ENCODE results near the gene STAC3. TPM values are rescaled to one million over a fixed set of nuclear protein-coding genes. Genes with fewer than 3 reads are reported as not detected.

Gene STAC3
- total and polyA plus RNA-seq, 2 donors (not counting 1 experiment from before 2014, with no cell fraction given) = 0.33 TPM

- Histone ChIP-seq H4K20me1 (ENCODE audit: control insufficient read depth, extremely low read depth, insufficient read depth, low read length) (no peaks in the 10 kb centered on the region), H2AFZ (ENCODE audit: low read length) (no peak within 1 kb of the TSS), H3K27ac (ENCODE audit: insufficient read depth, low read length) (no peak within 1 kb of the TSS), H3K9me3 (ENCODE audit: control insufficient read depth, insufficient read depth, low read depth, low read length) (no peaks in the 10 kb centered on the region), H3K4me2 (ENCODE audit: extremely low read depth, insufficient read depth, low read length) (peak within 1 kb of the TSS; percentile 72), H3K27me3 (ENCODE audit: control insufficient read depth, insufficient read depth, low read length) (peaks cover 43% of the 10 kb centered on the region), H3K4me3 (replicated peaks in 1 of 4; ENCODE audit: control extremely low read depth in 1 of 4, insufficient read depth in 1 of 4, low read depth in 3 of 4, low read length in 4 of 4) (peak within 1 kb of the TSS; percentile 14 to 57 (median 27)), H3K79me2 (ENCODE audit: control insufficient read depth, insufficient read depth, low read length) (no peaks in the 10 kb centered on the region), H3K4me1 (ENCODE audit: control insufficient read depth, extremely low read depth, insufficient read depth, low read length) (peaks cover 9% of the 10 kb centered on the region), H3K9ac (ENCODE audit: insufficient read depth, low read length) (peak within 1 kb of the TSS; percentile 37), H3K36me3 (ENCODE audit: control insufficient read depth, insufficient read depth, low read length) (peaks cover 17% of the 10 kb centered on the region)
- DNase-seq (ENCODE audit: low read depth in 2 of 2) = no peak
- TF ChIP-seq EZH2 (IDR thresholded peaks at IDR 0.05; ENCODE audit: low read length, missing control alignments) = peak; percentile 69
- TF ChIP-seq CTCF (conservative IDR thresholded peaks at IDR 0.05 in 1 of 2, IDR thresholded peaks at IDR 0.05 in 1 of 2; ENCODE audit: low read depth in 1 of 2, low read length in 2 of 2) = no peak
Observed at GRCh38 chr12:57216014-57216911, 34.7 kb downstream of the STAC3 start, which contains the start of gene NXPH4. TSS of gene NXPH4 (plus strand) at chr12:57216794. CDS start at chr12:57216970, 176 bp downstream.

- Histone ChIP-seq H3K79me2 (ENCODE audit: control insufficient read depth, insufficient read depth, low read length) (no peaks in the 10 kb centered on the region), H2AFZ (ENCODE audit: low read length) (no peak overlapping the region), H3K4me2 (ENCODE audit: extremely low read depth, insufficient read depth, low read length) (peak overlapping the region; percentile 72), H3K4me3 (replicated peaks in 1 of 4; ENCODE audit: control extremely low read depth in 1 of 4, insufficient read depth in 1 of 4, low read depth in 3 of 4, low read length in 4 of 4) (peak overlapping the region in 1 of 4 experiments; percentile 51), H3K9ac (ENCODE audit: insufficient read depth, low read length) (no peak overlapping the region), H3K27ac (ENCODE audit: insufficient read depth, low read length) (no peak overlapping the region), H4K20me1 (ENCODE audit: control insufficient read depth, extremely low read depth, insufficient read depth, low read length) (no peaks in the 10 kb centered on the region), H3K36me3 (ENCODE audit: control insufficient read depth, insufficient read depth, low read length) (peaks cover 23% of the 10 kb centered on the region), H3K9me3 (ENCODE audit: control insufficient read depth, insufficient read depth, low read depth, low read length) (no peaks in the 10 kb centered on the region), H3K27me3 (ENCODE audit: control insufficient read depth, insufficient read depth, low read length) (peaks cover 37% of the 10 kb centered on the region), H3K4me1 (ENCODE audit: control insufficient read depth, extremely low read depth, insufficient read depth, low read length) (peaks cover 9% of the 10 kb centered on the region)
- TF ChIP-seq CTCF (conservative IDR thresholded peaks at IDR 0.05 in 1 of 2, IDR thresholded peaks at IDR 0.05 in 1 of 2; ENCODE audit: low read depth in 1 of 2, low read length in 2 of 2) (no peak), EZH2 (IDR thresholded peaks at IDR 0.05; ENCODE audit: low read length, missing control alignments) (peak; percentile 72)
- peak in 1 of 2 donors; percentile 30 for DNase-seq (ENCODE audit: low read depth in 2 of 2)
Observed at GRCh38 chr12:57215668-57216013, 35.3 kb downstream of the STAC3 start.

- no peaks in the 10 kb centered on the region for H3K79me2 ChIP-seq (ENCODE audit: control insufficient read depth, insufficient read depth, low read length)
- H3K27ac ChIP-seq (ENCODE audit: insufficient read depth, low read length) = no peak overlapping the region
- TF ChIP-seq EZH2 (IDR thresholded peaks at IDR 0.05; ENCODE audit: low read length, missing control alignments) (peak; percentile 26), CTCF (conservative IDR thresholded peaks at IDR 0.05 in 1 of 2, IDR thresholded peaks at IDR 0.05 in 1 of 2; ENCODE audit: low read depth in 1 of 2, low read length in 2 of 2) (no peak)
- no peak for DNase-seq (ENCODE audit: low read depth in 2 of 2)
- no peak overlapping the region for H3K9ac ChIP-seq (ENCODE audit: insufficient read depth, low read length)
- no peak overlapping the region for H3K4me3 ChIP-seq (replicated peaks in 1 of 4; ENCODE audit: control extremely low read depth in 1 of 4, insufficient read depth in 1 of 4, low read depth in 3 of 4, low read length in 4 of 4)
- H3K27me3 ChIP-seq (ENCODE audit: control insufficient read depth, insufficient read depth, low read length) = peaks cover 34% of the 10 kb centered on the region
- H3K9me3 ChIP-seq (ENCODE audit: control insufficient read depth, insufficient read depth, low read depth, low read length) = no peaks in the 10 kb centered on the region
- H3K4me1 ChIP-seq (ENCODE audit: control insufficient read depth, extremely low read depth, insufficient read depth, low read length) = peaks cover 9% of the 10 kb centered on the region
- no peak overlapping the region for H2AFZ ChIP-seq (ENCODE audit: low read length)
- H3K4me2 ChIP-seq (ENCODE audit: extremely low read depth, insufficient read depth, low read length) = no peak overlapping the region
- peaks cover 27% of the 10 kb centered on the region for H3K36me3 ChIP-seq (ENCODE audit: control insufficient read depth, insufficient read depth, low read length)
- H4K20me1 ChIP-seq (ENCODE audit: control insufficient read depth, extremely low read depth, insufficient read depth, low read length) = no peaks in the 10 kb centered on the region
Observed at GRCh38 chr12:57215065-57215464, 35.9 kb downstream of the STAC3 start.
